ENCODE results near the gene ACE. TPM values are rescaled to one million over a fixed set of nuclear protein-coding genes. Genes with fewer than 3 reads are reported as not detected.

ACE gene
- total and polyA plus RNA-seq, 8 donors = 3.1 to 18.3 (median 6.4) TPM

DNA sequence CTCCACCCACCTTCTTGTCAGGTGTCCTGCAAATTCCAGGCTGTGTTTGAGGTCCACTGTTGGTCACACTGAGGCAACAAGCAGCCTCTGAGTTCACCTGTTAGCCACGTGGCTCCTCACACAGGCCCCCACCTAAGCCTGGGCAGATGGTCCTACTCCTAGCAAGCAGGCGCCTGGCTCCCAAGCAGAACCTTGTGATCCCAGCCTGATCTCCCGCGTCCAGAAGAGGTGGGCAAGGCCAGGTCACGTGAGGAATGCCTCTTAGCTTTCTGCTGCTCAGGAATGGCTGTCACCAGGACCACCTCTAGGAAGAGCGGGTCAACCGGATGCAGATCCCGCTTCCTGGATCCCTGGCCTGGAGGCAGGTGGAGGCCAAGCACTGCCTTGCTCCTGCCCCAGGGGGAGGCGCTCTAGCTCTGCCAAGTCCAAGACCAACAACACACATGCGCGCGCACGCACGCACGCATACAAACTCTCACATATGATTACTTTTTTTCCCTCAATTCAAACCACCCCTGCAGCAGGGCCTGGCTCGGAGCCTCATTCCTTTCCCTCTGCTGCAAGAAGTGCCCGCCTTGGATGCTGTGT, 40.2 kb upstream of the ACE start:
- no peak for FAIRE-seq
- H3K4me1 ChIP-seq = peaks cover 28 to 51% (median 44%) of the 10 kb centered on the region in 3 donors
- peak; percentile 22 to 58 (median 36) for ATAC-seq
- 31 to 48% methylated on average over 17 of the region's 17 CpGs for WGBS, 2 donors
- peak overlapping the region; percentile 65 to 74 (median 68) for H3K27ac ChIP-seq
- TF ChIP-seq, protein P1, sequence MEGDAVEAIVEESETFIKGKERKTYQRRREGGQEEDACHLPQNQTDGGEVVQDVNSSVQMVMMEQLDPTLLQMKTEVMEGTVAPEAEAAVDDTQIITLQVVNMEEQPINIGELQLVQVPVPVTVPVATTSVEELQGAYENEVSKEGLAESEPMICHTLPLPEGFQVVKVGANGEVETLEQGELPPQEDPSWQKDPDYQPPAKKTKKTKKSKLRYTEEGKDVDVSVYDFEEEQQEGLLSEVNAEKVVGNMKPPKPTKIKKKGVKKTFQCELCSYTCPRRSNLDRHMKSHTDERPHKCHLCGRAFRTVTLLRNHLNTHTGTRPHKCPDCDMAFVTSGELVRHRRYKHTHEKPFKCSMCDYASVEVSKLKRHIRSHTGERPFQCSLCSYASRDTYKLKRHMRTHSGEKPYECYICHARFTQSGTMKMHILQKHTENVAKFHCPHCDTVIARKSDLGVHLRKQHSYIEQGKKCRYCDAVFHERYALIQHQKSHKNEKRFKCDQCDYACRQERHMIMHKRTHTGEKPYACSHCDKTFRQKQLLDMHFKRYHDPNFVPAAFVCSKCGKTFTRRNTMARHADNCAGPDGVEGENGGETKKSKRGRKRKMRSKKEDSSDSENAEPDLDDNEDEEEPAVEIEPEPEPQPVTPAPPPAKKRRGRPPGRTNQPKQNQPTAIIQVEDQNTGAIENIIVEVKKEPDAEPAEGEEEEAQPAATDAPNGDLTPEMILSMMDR (IDR thresholded peaks at IDR 0.05) = no peak
- no peaks in the 10 kb centered on the region for H3K27me3 ChIP-seq
- intact Hi-C loops (cut with DNase I) = loop anchor here in 1 of 3 donors (10.0 kb wide), 1 partner anchor 268 kb away; the partner anchor contains the start of gene LIMD2
- H3K9me3 ChIP-seq = no peaks in the 10 kb centered on the region
- DNase-seq = peak; percentile 66 to 92 (median 74)
- peak overlapping the region in 1 of 4 donors; percentile 9 for H3K4me3 ChIP-seq
- no peaks in the 10 kb centered on the region for H3K36me3 ChIP-seq

DNA sequence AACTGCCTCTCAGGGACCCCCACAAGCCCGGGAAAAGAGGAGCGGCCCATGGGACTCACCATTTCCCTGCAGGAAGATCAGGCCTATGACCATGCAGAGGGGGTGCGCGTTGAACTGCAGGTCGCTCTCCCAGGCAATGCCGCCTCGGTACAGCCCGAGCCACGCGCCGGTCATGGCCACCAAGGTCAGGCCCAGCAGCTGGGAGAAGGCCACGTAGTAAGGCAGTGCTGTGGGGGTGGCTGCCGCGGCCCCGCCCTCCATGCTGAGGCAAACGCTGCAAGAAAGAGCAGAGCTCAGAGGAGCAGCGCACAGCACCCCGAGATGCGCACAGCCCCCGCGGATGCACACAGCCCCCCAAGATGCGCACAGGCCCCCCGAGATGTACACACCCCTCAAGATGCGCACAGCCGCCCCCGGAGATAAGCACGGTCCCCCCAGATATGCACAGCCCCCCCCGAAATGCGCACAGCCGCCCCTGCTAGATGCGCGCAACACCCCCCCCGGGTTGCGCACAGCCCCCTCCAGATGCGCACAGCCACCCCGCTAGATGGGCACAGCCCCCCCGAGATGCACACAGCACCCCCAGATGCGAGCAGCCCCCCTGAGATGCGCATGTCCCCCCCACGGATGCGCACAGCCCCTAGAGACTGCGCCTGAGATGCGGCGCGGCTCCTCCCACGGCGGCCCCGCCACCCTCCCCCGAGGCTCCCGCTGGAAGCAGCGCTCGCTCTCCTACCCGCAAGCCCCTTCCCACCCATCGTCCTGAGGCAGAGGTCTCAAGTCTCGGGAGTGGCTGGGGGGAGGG, 39.4 kb upstream of the ACE start:
- ATAC-seq (peak; percentile 15 to 57 (median 35)), FAIRE-seq (no peak), DNase-seq (peak; percentile 68 to 90 (median 76))
- intact Hi-C loops (cut with DNase I) = loop anchor here in 1 of 3 donors (10.0 kb wide), 1 partner anchor 267 kb away; the partner anchor contains the start of gene LIMD2
- WGBS, 2 donors = 47 to 58% methylated on average over 39 to 55 of the region's 55 CpGs
- peaks cover 28 to 45% (median 41%) of the 10 kb centered on the region in 3 donors for H3K4me1 ChIP-seq
- H3K4me3 ChIP-seq = peak overlapping the region in 1 of 4 donors; percentile 9
- TF ChIP-seq, protein P1 (IDR thresholded peaks at IDR 0.05) = no peak
- H3K27ac ChIP-seq = peak overlapping the region; percentile 65 to 74 (median 68)
- no peaks in the 10 kb centered on the region for H3K36me3 ChIP-seq
- H3K9me3 ChIP-seq = no peaks in the 10 kb centered on the region
- H3K27me3 ChIP-seq = no peaks in the 10 kb centered on the region

DNA sequence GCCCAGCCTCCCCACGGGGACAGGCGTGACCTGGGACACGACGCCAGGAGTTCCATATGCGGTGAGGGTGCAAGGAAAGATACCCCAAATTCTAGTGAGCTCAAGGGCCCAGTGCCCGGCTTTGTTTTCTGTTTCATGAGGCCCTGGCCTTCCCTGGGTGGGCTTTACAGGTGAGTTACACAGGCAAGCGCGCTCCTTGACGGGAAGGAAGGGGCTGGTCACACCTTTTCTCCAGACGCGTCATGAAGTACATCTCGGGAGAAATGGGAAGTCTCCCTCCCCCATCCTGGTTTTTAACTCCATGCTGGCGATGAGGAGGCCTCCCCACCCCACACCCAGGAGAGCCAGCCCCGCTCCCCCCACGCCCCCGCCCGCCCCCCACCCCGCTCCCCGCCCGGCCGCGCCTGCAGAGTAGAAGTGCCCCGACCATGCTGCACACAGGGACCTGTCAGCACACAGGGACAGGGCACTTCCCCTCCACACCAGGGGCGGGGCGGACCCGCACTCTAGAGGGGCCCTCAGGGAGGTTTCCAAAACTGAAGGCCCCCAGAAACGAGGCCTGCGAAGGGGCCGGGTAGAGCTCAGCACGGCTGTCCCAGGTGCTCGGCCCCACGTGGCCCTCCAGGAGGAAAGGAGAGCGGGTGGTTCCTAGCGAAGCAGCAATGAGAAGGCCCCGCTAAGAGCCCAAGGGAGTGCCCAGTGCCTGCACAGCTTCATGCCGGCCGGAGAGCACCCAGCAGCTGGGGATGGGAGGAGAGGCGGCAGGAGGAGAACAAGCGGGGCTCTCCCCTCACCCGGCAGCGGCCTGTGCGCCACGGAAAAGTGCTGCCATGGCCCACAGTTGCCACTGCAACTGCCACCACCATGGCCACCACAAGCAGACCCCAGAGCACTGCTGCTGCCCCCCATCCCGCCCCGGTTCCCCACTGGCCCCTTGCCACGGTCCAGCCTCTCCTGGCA, 38.5 kb upstream of the ACE start:
- H3K9me3 ChIP-seq = no peaks in the 10 kb centered on the region
- no peaks in the 10 kb centered on the region for H3K36me3 ChIP-seq
- TF ChIP-seq, protein P1 (IDR thresholded peaks at IDR 0.05) = no peak
- FAIRE-seq = no peak
- no peak for ATAC-seq
- intact Hi-C loops (cut with DNase I) = loop anchor here in 1 of 3 donors (10.0 kb wide), 1 partner anchor 266 kb away; the partner anchor contains the start of gene LIMD2
- WGBS, 2 donors = 78 to 79% methylated on average over 37 to 46 of the region's 46 CpGs
- no peak overlapping the region for H3K27ac ChIP-seq
- H3K4me3 ChIP-seq = no peak overlapping the region
- H3K27me3 ChIP-seq = no peaks in the 10 kb centered on the region
- peaks cover 27 to 40% (median 40%) of the 10 kb centered on the region in 3 donors for H3K4me1 ChIP-seq
- peak in 2 of 6 donors; percentile 49 to 72 for DNase-seq

DNA sequence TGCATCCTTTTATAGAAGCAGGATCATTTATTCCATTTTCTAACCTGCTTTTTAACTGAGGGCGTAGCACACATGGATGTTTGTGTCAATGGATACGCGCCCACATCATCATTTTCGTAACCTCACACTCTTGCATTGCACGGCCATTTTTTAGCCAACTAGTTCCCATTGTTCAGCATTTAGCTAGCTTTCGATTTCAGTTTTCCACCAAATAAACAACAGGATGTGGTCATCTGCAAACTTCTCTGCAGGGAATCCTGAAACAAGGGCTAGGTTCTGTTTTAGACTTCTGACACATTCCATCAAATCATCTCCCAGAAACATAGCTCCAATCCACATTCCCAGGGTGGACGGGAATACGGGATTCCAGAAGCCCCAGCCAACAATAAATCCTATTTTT, 37.2 kb upstream of the ACE start:
- TF ChIP-seq, protein P1 (IDR thresholded peaks at IDR 0.05) = no peak
- H3K27me3 ChIP-seq = no peaks in the 10 kb centered on the region
- ATAC-seq = no peak
- peak overlapping the region in 1 of 4 donors; percentile 57 for H3K27ac ChIP-seq
- H3K4me3 ChIP-seq = no peak overlapping the region
- H3K9me3 ChIP-seq = no peaks in the 10 kb centered on the region
- no peaks in the 10 kb centered on the region for H3K36me3 ChIP-seq
- no peak for FAIRE-seq
- 73% methylated on average over 8 of the region's 8 CpGs for WGBS, 2 donors
- H3K4me1 ChIP-seq = peaks cover 21 to 38% (median 35%) of the 10 kb centered on the region in 3 donors
- DNase-seq = no peak
- intact Hi-C loops (cut with DNase I) = loop anchor here in 1 of 3 donors (10.0 kb wide), 1 partner anchor 265 kb away; the partner anchor contains the start of gene LIMD2
